ENCODE results near the gene SPTBN2.

- TF ChIP-seq TARDBP (IDR thresholded peaks at IDR 0.05): no peak
- TF ChIP-seq NFRKB (IDR thresholded peaks at IDR 0.05): no peak
- TF ChIP-seq SP1 (IDR thresholded peaks at IDR 0.05): no peak
- no peak for TF ChIP-seq LEF1 (IDR thresholded peaks at IDR 0.05; ENCODE audit: borderline replicate concordance)
Measured at GRCh38 chr11:66692871-66693331, 36.1 kb downstream of the SPTBN2 start.
